IMR-90 (cell line): ENCODE results near the gene RAMP3. TPM values are rescaled to one million over a fixed set of nuclear protein-coding genes. Genes with fewer than 3 reads are reported as not detected.

ENCODE experiments used
- ATAC-seq: fragments of 200-7000 bp; cut with Tn5 transposase; 2 replicates; pipeline ENCODE4 v1.9.1; 2020; ENCODE audit warnings: low read depth, mild to moderate bottlenecking, moderate library complexity
- BruUV-seq: library from RNA; stranded (reverse); fragments of 400-500 nt; replicated peaks from 2 replicates; lab custom pipeline; 2021; lab: Mats Ljungman, UMichigan
- CTCF ChIA-PET: fragments of 300-600 bp; formaldehyde crosslinking; extraction: SDS; loops from one replicate; lab custom pipeline; 2021; ENCODE audit warnings: antibody characterized with exemption; lab: Yijun Ruan, JAX
- POLR2A ChIA-PET: fragments of 300-600 bp; sonication (Branson Sonifier 250); formaldehyde crosslinking; loops from one replicate; lab custom pipeline; 2022; ENCODE audit warnings: antibody characterized with exemption; ENCODE audit not compliant: unreplicated experiment; lab: Charles Lee
- DNase-seq: peaks from one replicate; pipeline ENCODE4 v3.0.0; 2013
- H2AFZ ChIP-seq: replicated peaks from 2 replicates; pipeline ENCODE3; 2013; ENCODE audit warnings: low read length, mild to moderate bottlenecking; ENCODE audit not compliant: poor library complexity
- H2AK5ac ChIP-seq: 2 replicates; pipeline ENCODE4 v1.6.1; 2013; ENCODE audit warnings: low read depth, low read length, inconsistent platforms
- H2AK9ac ChIP-seq: replicated peaks from 2 replicates; pipeline ENCODE3; 2013; ENCODE audit warnings: mild to moderate bottlenecking, low read depth, low read length, moderate library complexity; ENCODE audit not compliant: poor library complexity
- H2BK120ac ChIP-seq: 2 replicates; pipeline ENCODE4 v1.6.1; 2013; ENCODE audit warnings: low read depth, low read length, inconsistent platforms
- H2BK15ac ChIP-seq: 3 replicates; pipeline ENCODE4 v1.6.1; 2013; ENCODE audit warnings: low read depth, low read length, inconsistent platforms
- H2BK20ac ChIP-seq: 2 replicates; pipeline ENCODE4 v1.6.1; 2013; ENCODE audit warnings: low read depth, mild to moderate bottlenecking, inconsistent platforms, low read length, moderate library complexity
- H2BK5ac ChIP-seq: 2 replicates; pipeline ENCODE4 v1.6.1; 2013; ENCODE audit warnings: mild to moderate bottlenecking, low read depth, low read length, inconsistent platforms; ENCODE audit not compliant: poor library complexity, severe bottlenecking
- H3K14ac ChIP-seq: replicated peaks from 2 replicates; pipeline ENCODE4 v1.6.1; 2013; ENCODE audit warnings: low read depth, low read length, inconsistent platforms
- H3K18ac ChIP-seq: 2 replicates; pipeline ENCODE4 v1.6.1; 2013; ENCODE audit warnings: low read depth, low read length, control low read depth
- H3K23ac ChIP-seq: 2 replicates; pipeline ENCODE4 v1.6.1; 2013; ENCODE audit warnings: low read depth, low read length, inconsistent platforms
- H3K27ac ChIP-seq: 2 replicates; pipeline ENCODE4 v1.5.1; 2013; ENCODE audit warnings: mild to moderate bottlenecking, control low read depth, low read length; ENCODE audit not compliant: insufficient read depth
- H3K27me3 ChIP-seq: 2 replicates; pipeline ENCODE4 v1.6.1; 2013; ENCODE audit warnings: low read length; ENCODE audit not compliant: control insufficient read depth, insufficient read depth
- H3K36me3 ChIP-seq: 2 replicates; pipeline ENCODE4 v1.6.1; 2013; ENCODE audit warnings: low read length, mixed read lengths; ENCODE audit not compliant: control insufficient read depth, insufficient read depth
- H3K4ac ChIP-seq: 2 replicates; pipeline ENCODE4 v1.6.1; 2013; ENCODE audit warnings: low read depth, low read length, inconsistent platforms
- H3K4me1 ChIP-seq: 2 replicates; pipeline ENCODE4 v1.6.1; 2013; ENCODE audit warnings: low read length, mixed read lengths; ENCODE audit not compliant: control insufficient read depth, insufficient read depth
- H3K4me2 ChIP-seq: 2 replicates; pipeline ENCODE4 v1.6.1; 2013; ENCODE audit warnings: low read depth, mild to moderate bottlenecking, control low read depth, low read length, moderate library complexity
- H3K4me3 ChIP-seq: 2 replicates; pipeline ENCODE4 v1.5.1; 2013; ENCODE audit warnings: low read depth, mild to moderate bottlenecking, control low read depth, low read length, moderate library complexity; ENCODE audit not compliant: insufficient read depth
- H3K56ac ChIP-seq: 2 replicates; pipeline ENCODE4 v1.6.1; 2013; ENCODE audit warnings: low read length, inconsistent platforms; ENCODE audit not compliant: insufficient read depth; ENCODE audit errors: extremely low read depth
- H3K79me1 ChIP-seq, 2 experiments: 2 replicates each; pipeline ENCODE4 v1.6.1; 2013; ENCODE audit warnings: low read length in 2 of 2, inconsistent platforms in 1 of 2, low read depth in 1 of 2
- H3K9ac ChIP-seq: 2 replicates; pipeline ENCODE4 v1.6.1; 2013; ENCODE audit warnings: low read depth, low read length, control low read depth
- H3K9me1 ChIP-seq: 2 replicates; pipeline ENCODE4 v1.6.1; 2013; ENCODE audit warnings: low read length, inconsistent platforms; ENCODE audit not compliant: insufficient read depth
- H3K9me3 ChIP-seq: 2 replicates; pipeline ENCODE4 v1.6.1; 2013; ENCODE audit warnings: low read length; ENCODE audit not compliant: control insufficient read depth, insufficient read depth
- H4K20me1 ChIP-seq: 2 replicates; pipeline ENCODE4 v1.6.1; 2013; ENCODE audit warnings: low read length, inconsistent platforms; ENCODE audit not compliant: insufficient read depth
- H4K5ac ChIP-seq: 2 replicates; pipeline ENCODE4 v1.6.1; 2013; ENCODE audit warnings: mild to moderate bottlenecking, low read depth, low read length, control low read depth
- H4K8ac ChIP-seq, 2 experiments: 2 replicates each; pipeline ENCODE4 v1.6.1; 2013; ENCODE audit warnings: low read depth in 2 of 2, low read length in 2 of 2, control low read depth in 1 of 2, inconsistent platforms in 1 of 2
- H4K91ac ChIP-seq: 2 replicates; pipeline ENCODE4 v1.6.1; 2013; ENCODE audit warnings: low read depth, low read length, inconsistent platforms; ENCODE audit not compliant: insufficient read depth
- CEBPB ChIP-seq: IDR thresholded peaks from 2 replicates; pipeline ENCODE4 v1.6.1; 2012; ENCODE audit warnings: low read depth, low read length, improper control_type of control experiment
- CHD1 ChIP-seq: IDR thresholded peaks from 2 replicates; pipeline ENCODE4 v1.6.1; 2012; ENCODE audit warnings: low read depth, low read length, improper control_type of control experiment
- ELK1 ChIP-seq: fragments of 150-350 bp; IDR thresholded peaks from 2 replicates; pipeline ENCODE4 v1.6.1; 2016; ENCODE audit warnings: low read depth, mild to moderate bottlenecking, low read length, moderate library complexity, borderline replicate concordance
- RCOR1 ChIP-seq: IDR thresholded peaks from 2 replicates; pipeline ENCODE4 v1.6.1; 2012; ENCODE audit warnings: mild to moderate bottlenecking, low read length, improper control_type of control experiment; ENCODE audit not compliant: insufficient replicate concordance
- SMC3 ChIP-seq: fragments of 150-350 bp; IDR thresholded peaks from 2 replicates; pipeline ENCODE4 v1.6.1; 2016; ENCODE audit warnings: low read depth, mild to moderate bottlenecking, antibody characterized with exemption, low read length, moderate library complexity
- USF2 ChIP-seq: fragments of 150-350 bp; IDR thresholded peaks from 2 replicates; pipeline ENCODE4 v1.6.1; 2017; ENCODE audit warnings: mild to moderate bottlenecking, antibody characterized with exemption, low read length, low read depth
- WGBS, 2 experiments: methylation state at CpG; one replicate each; pipeline versions ENCODE4 v1.1.5 to v1.1.7; 2013; ENCODE audit warnings: missing lambda C conversion rate in 2 of 2; ENCODE audit not compliant: insufficient read length in 1 of 2; ENCODE audit errors: extremely low coverage in 2 of 2; 5-methylcytosine and 5-hydroxymethylcytosine counted together
- dilution Hi-C: fragments of 300-500 bp; cut with HindIII; formaldehyde crosslinking; loops from one replicate; pipeline ENCODE4 v1.14.3; 2018; ENCODE audit warnings: low sequenced_read_pairs; ENCODE audit not compliant: unreplicated experiment
- in situ Hi-C: fragments of 300-500 bp; cut with MboI; formaldehyde crosslinking; loops from 3 replicates; pipeline ENCODE4 v1.14.3; 2019; ENCODE audit warnings: low sequenced_read_pairs, inconsistent platforms, mixed read lengths
- intact Hi-C: fragments of 100-400 bp; cut with micrococcal nuclease; formaldehyde crosslinking; loops from 2 replicates; pipeline ENCODE4 v1.10.0; 2022
- polyA plus RNA-seq, 3 experiments: library from polyadenylated mRNA; depleted of rRNA; stranded (reverse); fragments of >200 nt; gene quantifications; 2 replicates each; pipeline ENCODE4 v1.2.3, GENCODE V29; 2012; ENCODE audit warnings: low replicate concordance in 1 of 3
- total RNA-seq: library from RNA; depleted of rRNA; stranded (reverse); fragments of >200 nt; gene quantifications from 2 replicates; pipeline ENCODE4 v1.2.3, GENCODE V29; 2012

Gene RAMP3
- total and polyA plus RNA-seq, 2 of the 4 experiments (the other 2 are of a cell fraction) = not detected

- H3K27ac ChIP-seq = no peak overlapping the region
- no peak overlapping the region for H4K8ac ChIP-seq
- no peak overlapping the region for H3K14ac ChIP-seq
- no peak for ATAC-seq
- no peak overlapping the region for H3K4me3 ChIP-seq
- H2AFZ ChIP-seq = no peak overlapping the region
- H2BK5ac ChIP-seq = no peak overlapping the region
- BruUV-seq = no TSS peak
- peaks cover 10% of the 10 kb centered on the region for H3K27me3 ChIP-seq
- intact Hi-C loops (no loop called here), in situ Hi-C loops (no loop called here), dilution Hi-C loops (no loop called here)
- no peak overlapping the region for H3K9ac ChIP-seq
- no peaks in the 10 kb centered on the region for H3K9me1 ChIP-seq
- TF ChIP-seq ELK1 = no peak
- no peak for TF ChIP-seq SMC3
- no peak for TF ChIP-seq CHD1
- no peak for TF ChIP-seq USF2
- no peak for TF ChIP-seq RCOR1
- no peak for TF ChIP-seq CEBPB
- no peak overlapping the region for H2BK120ac ChIP-seq
- ChIA-PET CTCF (interaction anchor here (0.6 kb wide), 1 partner anchor 140 kb away, joined by 4 read pairs; no protein-coding TSS in a partner anchor), POLR2A (no interaction called here)
- no peak overlapping the region for H2AK9ac ChIP-seq
- no peaks in the 10 kb centered on the region for H3K36me3 ChIP-seq
- H3K4me2 ChIP-seq = no peak overlapping the region
- H3K56ac ChIP-seq = no peak overlapping the region
- no peak overlapping the region for H2BK20ac ChIP-seq
- H3K79me1 ChIP-seq = no peaks in the 10 kb centered on the region
- H2BK15ac ChIP-seq = no peak overlapping the region
- no peak overlapping the region for H3K18ac ChIP-seq
- WGBS, 2 experiments = 48% methylated on average over 3 of the region's 5 CpGs; no CpG with 5 or more reads in 1 of the 2 experiments
- H3K23ac ChIP-seq = no peak overlapping the region
- H3K4me1 ChIP-seq = peaks cover 4% of the 10 kb centered on the region; the same call in 1 of the 2 replicates
- DNase-seq = no peak
- H4K91ac ChIP-seq = no peak overlapping the region
- H4K5ac ChIP-seq = no peak overlapping the region
- H2AK5ac ChIP-seq = no peak overlapping the region
- no peaks in the 10 kb centered on the region for H4K20me1 ChIP-seq
- no peaks in the 10 kb centered on the region for H3K9me3 ChIP-seq
- H3K4ac ChIP-seq = no peak overlapping the region
These were observed 45.4 kb downstream of the RAMP3 start for GRCh38 chr7:45203036-45203435.
